Hematopoietic multipotent progenitor cell (in vitro differentiated cells): ENCODE data around the gene RAB8A. TPM values are rescaled to one million over a fixed set of nuclear protein-coding genes. Genes with fewer than 3 reads are reported as not detected.
"Not testable (repeated sequence)": the region's sequence is repeated elsewhere in the genome, so short reads cannot be mapped to it uniquely, and the experiment has no call there.

Source experiments
- DNase-seq, 3 donors: peaks; one replicate each; pipeline ENCODE4 v3.0.0-alpha.2; 2011 to 2015; ENCODE audit warnings: low read depth in 2 of 3, low spot score in 2 of 3
- total RNA-seq: library from RNA; depleted of rRNA; stranded (reverse); fragments of >200 nt; gene quantifications from one replicate; pipeline ENCODE4 v1.2.3, GENCODE V29; 2012

Gene RAB8A
- total RNA-seq, 1 donor, result 130 TPM

- no peak for DNase-seq
These were observed 33.5 kb upstream of the RAB8A start for GRCh38 chr19:16077984-16078758.

GRCh38 chr19:16078759-16079707, 32.7 kb upstream of the RAB8A start:
- DNase-seq, result peak; percentile 59 to 97 (median 95)

GRCh38 chr19:16084067-16084685, 27.5 kb upstream of the RAB8A start:
- DNase-seq, result no peak

- no peak for DNase-seq
These were observed 26.6 kb upstream of the RAB8A start for GRCh38 chr19:16085115-16085514.

- not testable (repeated sequence) for DNase-seq
These were observed 24.3 kb upstream of the RAB8A start for GRCh38 chr19:16087404-16087803.

- DNase-seq, result no peak
These were observed 23.7 kb upstream of the RAB8A start for GRCh38 chr19:16087940-16088339.

GRCh38 chr19:16088351-16089009, 23.2 kb upstream of the RAB8A start:
- DNase-seq, result no peak

- no peak for DNase-seq
These were observed 22.5 kb upstream of the RAB8A start for GRCh38 chr19:16089010-16089846.

GRCh38 chr19:16091546-16092475, 19.9 kb upstream of the RAB8A start:
- DNase-seq, result no peak

GRCh38 chr19:16094360-16095070, 17.2 kb upstream of the RAB8A start:
- DNase-seq, result peak in 1 of 3 donors; percentile 43

GRCh38 chr19:16095071-16095571, 16.6 kb upstream of the RAB8A start:
- no peak for DNase-seq

GRCh38 chr19:16096280-16096855, 15.3 kb upstream of the RAB8A start:
- DNase-seq, result no peak

GRCh38 chr19:16098416-16098768, 13.3 kb upstream of the RAB8A start:
- no peak for DNase-seq

GRCh38 chr19:16098821-16099220, 12.9 kb upstream of the RAB8A start:
- DNase-seq, result no peak

- not testable (repeated sequence) for DNase-seq
These were observed 12.2 kb upstream of the RAB8A start for GRCh38 chr19:16099314-16099965.

GRCh38 chr19:16100524-16100923, 11.2 kb upstream of the RAB8A start:
- no peak for DNase-seq

GRCh38 chr19:16104722-16105121, 7.0 kb upstream of the RAB8A start:
- DNase-seq, result no peak
